HepG2 (cell line): ENCODE measurements around the gene RABEPK. TPM values are rescaled to one million over a fixed set of nuclear protein-coding genes. Genes with fewer than 3 reads are reported as not detected.
A peak's percentile ranks its signal among the peaks of the same experiment; 100 is the strongest.

ENCODE experiments used
- ARID2 ChIP-seq: sonication (generic); formaldehyde crosslinking; IDR thresholded peaks from 2 replicates; pipeline ENCODE4 v1.8.1; 2022; ENCODE audit warnings: mild to moderate bottlenecking, missing genetic modification reagents, borderline replicate concordance
- GZF1 ChIP-seq: sonication (generic); formaldehyde crosslinking; IDR thresholded peaks from 2 replicates; pipeline ENCODE4 v1.5.1; 2020; ENCODE audit warnings: mild to moderate bottlenecking, missing genetic modification reagents
- HHEX ChIP-seq: IDR thresholded peaks from 2 replicates; pipeline ENCODE4 v1.6.1; 2016; ENCODE audit warnings: control low read depth
- ISL2 ChIP-seq: sonication (generic); formaldehyde crosslinking; IDR thresholded peaks from 2 replicates; pipeline ENCODE4 v1.5.0; 2020; ENCODE audit warnings: missing genetic modification reagents
- KMT2B ChIP-seq: IDR thresholded peaks from 2 replicates; pipeline ENCODE4 v1.6.1; 2016; ENCODE audit warnings: missing genetic modification reagents, missing compliant biosample characterization
- MATR3 ChIP-seq: sonication (generic); formaldehyde crosslinking; IDR thresholded peaks from 2 replicates; pipeline ENCODE4 v1.4.0; 2020; ENCODE audit warnings: missing genetic modification reagents
- MED13 ChIP-seq: sonication (generic); formaldehyde crosslinking; IDR thresholded peaks from 2 replicates; pipeline ENCODE4 v1.5.0; 2020; ENCODE audit warnings: missing genetic modification reagents
- MTF2 ChIP-seq: sonication (generic); formaldehyde crosslinking; IDR thresholded peaks from 2 replicates; pipeline ENCODE4 v1.5.0; 2020; ENCODE audit warnings: missing genetic modification reagents, borderline replicate concordance
- PHF21A ChIP-seq: sonication (generic); formaldehyde crosslinking; IDR thresholded peaks from 2 replicates; pipeline ENCODE4 v1.5.0; 2020; ENCODE audit warnings: mild to moderate bottlenecking, missing genetic modification reagents
- RARA ChIP-seq: IDR thresholded peaks from 2 replicates; pipeline ENCODE4 v1.6.1; 2016; ENCODE audit warnings: missing genetic modification reagents, missing compliant biosample characterization
- SP4 ChIP-seq: sonication (generic); formaldehyde crosslinking; IDR thresholded peaks from 2 replicates; pipeline ENCODE4 v1.8.1; 2023; ENCODE audit warnings: mild to moderate bottlenecking, missing genetic modification reagents
- TAF1 ChIP-seq: sonication (generic); formaldehyde crosslinking; IDR thresholded peaks from 2 replicates; pipeline ENCODE4 v1.4.0; 2020; ENCODE audit warnings: missing genetic modification reagents
- ZNF225 ChIP-seq: sonication (generic); formaldehyde crosslinking; IDR thresholded peaks from 2 replicates; pipeline ENCODE4 v1.4.0; 2020; ENCODE audit warnings: mild to moderate bottlenecking, missing genetic modification reagents
- ZNF253 ChIP-seq: sonication (generic); formaldehyde crosslinking; IDR thresholded peaks from 2 replicates; pipeline ENCODE4 v1.8.0; 2022; ENCODE audit warnings: mild to moderate bottlenecking, missing genetic modification reagents, borderline replicate concordance
- ZNF746 ChIP-seq: sonication (generic); formaldehyde crosslinking; IDR thresholded peaks from 2 replicates; pipeline ENCODE4 v1.8.0; 2022; ENCODE audit warnings: mild to moderate bottlenecking, missing genetic modification reagents
- ZNF816 ChIP-seq: sonication (generic); formaldehyde crosslinking; IDR thresholded peaks from 2 replicates; pipeline ENCODE4 v1.8.0; 2022; ENCODE audit warnings: missing genetic modification reagents, mild to moderate bottlenecking, borderline replicate concordance
- ZSCAN25 ChIP-seq: sonication (generic); formaldehyde crosslinking; IDR thresholded peaks from 2 replicates; pipeline ENCODE4 v1.8.0; 2022; ENCODE audit warnings: mild to moderate bottlenecking, missing genetic modification reagents
- polyA plus RNA-seq, 8 experiments: library from polyadenylated mRNA; depleted of rRNA in 3 of 8; stranded (reverse) in 7 of 8; unstranded in 1 of 8; fragments of >200 nt; fragmentation: Illumina TruSeq in 4 of 8; extraction: Trizol in 4 of 8; gene quantifications; 2 replicates each; pipeline versions ENCODE4 v1.2.1 to v1.2.3, GENCODE V29; 2011 to 2016; ENCODE audit warnings: low read depth in 4 of 8, missing spikeins in 1 of 8, mixed read lengths in 1 of 8; ENCODE audit not compliant: insufficient read depth in 1 of 8
- total RNA-seq, 5 experiments: library from RNA; depleted of rRNA; stranded (reverse); fragments of >200 nt; fragmentation: Illumina TruSeq; extraction: Trizol; gene quantifications; 2 replicates each; pipeline ENCODE4 v1.2.3, GENCODE V29; 2016; ENCODE audit warnings: low read depth in 1 of 5
- TF ChIP-seq, protein P1 (sequence below): IDR thresholded peaks from 2 replicates; pipeline ENCODE4 v1.6.1; 2016; ENCODE audit warnings: mild to moderate bottlenecking
- TF ChIP-seq, protein P2 (sequence below): IDR thresholded peaks from 2 replicates; pipeline ENCODE4 v1.6.1; 2018; ENCODE audit warnings: missing genetic modification reagents
- TF ChIP-seq, protein P3 (sequence below): sonication (generic); formaldehyde crosslinking; IDR thresholded peaks from 2 replicates; pipeline ENCODE4 v1.8.1; 2022; ENCODE audit warnings: low read depth, mild to moderate bottlenecking, missing genetic modification reagents
- TF ChIP-seq, protein P4 (sequence below): sonication (generic); formaldehyde crosslinking; IDR thresholded peaks from 2 replicates; pipeline ENCODE4 v1.4.0; 2020; ENCODE audit warnings: mild to moderate bottlenecking, missing genetic modification reagents
- TF ChIP-seq, protein P5 (sequence below): sonication (generic); formaldehyde crosslinking; IDR thresholded peaks from 2 replicates; pipeline ENCODE4 v1.4.0; 2020; ENCODE audit warnings: mild to moderate bottlenecking, missing genetic modification reagents
- TF ChIP-seq, protein P6 (sequence below): IDR thresholded peaks from 2 replicates; pipeline ENCODE4 v1.6.1; 2016; ENCODE audit warnings: missing genetic modification reagents, missing compliant biosample characterization

Gene RABEPK
- total and polyA plus RNA-seq, 2 of the 13 experiments (the other 11 are each of a cell fraction or from before 2014, with no cell fraction given), result 75.5 to 90.0 TPM

DNA sequence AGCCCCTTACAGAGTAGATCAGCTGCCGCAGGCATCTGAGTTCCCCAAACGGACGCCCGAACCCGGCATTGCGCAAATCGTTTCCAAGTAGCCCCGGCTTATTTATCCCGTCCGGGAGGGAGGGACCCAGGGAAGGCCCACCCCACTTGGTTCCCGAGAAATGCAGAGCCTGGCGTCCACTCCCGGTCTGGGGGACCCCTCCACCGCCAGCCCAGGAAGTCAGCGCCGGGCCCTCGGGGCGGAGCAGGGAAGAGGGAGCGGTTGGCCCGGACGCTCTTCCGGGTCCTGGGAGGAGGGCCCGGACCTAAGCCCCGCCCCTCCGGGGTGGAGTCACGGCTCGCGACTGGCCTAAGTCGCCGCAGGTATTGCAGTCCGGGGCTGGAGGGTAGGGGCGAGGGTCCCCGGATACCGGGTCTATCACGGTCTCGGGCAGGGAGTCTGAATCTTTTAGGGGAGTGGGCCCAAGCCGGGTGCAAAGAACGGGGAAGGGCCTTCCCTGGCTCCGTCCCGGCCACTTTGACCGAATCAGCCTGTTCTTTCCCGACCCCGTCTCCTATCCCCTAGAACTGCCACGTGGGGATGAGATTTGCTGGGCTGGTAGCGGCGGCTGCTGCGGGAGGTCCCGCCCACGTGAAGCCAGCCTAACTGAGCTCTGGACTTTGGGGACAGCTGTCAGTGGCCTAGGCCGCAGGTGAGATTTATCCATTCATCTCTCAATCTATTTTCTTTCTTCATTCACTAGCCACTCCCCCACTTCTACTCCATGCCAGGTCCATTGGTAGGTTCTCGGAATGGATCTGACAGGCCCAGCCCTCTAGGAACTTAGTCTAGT lies at the start of gene RABEPK (continued):
- TF ChIP-seq, protein P1, sequence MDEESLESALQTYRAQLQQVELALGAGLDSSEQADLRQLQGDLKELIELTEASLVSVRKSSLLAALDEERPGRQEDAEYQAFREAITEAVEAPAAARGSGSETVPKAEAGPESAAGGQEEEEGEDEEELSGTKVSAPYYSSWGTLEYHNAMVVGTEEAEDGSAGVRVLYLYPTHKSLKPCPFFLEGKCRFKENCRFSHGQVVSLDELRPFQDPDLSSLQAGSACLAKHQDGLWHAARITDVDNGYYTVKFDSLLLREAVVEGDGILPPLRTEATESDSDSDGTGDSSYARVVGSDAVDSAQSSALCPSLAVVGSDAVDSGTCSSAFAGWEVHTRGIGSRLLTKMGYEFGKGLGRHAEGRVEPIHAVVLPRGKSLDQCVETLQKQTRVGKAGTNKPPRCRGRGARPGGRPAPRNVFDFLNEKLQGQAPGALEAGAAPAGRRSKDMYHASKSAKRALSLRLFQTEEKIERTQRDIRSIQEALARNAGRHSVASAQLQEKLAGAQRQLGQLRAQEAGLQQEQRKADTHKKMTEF, result peak; percentile 71
- TF ChIP-seq SP4, result peak; percentile 81
- TF ChIP-seq, protein P2, sequence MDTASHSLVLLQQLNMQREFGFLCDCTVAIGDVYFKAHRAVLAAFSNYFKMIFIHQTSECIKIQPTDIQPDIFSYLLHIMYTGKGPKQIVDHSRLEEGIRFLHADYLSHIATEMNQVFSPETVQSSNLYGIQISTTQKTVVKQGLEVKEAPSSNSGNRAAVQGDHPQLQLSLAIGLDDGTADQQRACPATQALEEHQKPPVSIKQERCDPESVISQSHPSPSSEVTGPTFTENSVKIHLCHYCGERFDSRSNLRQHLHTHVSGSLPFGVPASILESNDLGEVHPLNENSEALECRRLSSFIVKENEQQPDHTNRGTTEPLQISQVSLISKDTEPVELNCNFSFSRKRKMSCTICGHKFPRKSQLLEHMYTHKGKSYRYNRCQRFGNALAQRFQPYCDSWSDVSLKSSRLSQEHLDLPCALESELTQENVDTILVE (CRISPR knock-in tag), result peak; percentile 56; the same call in 1 of the 2 replicates
- TF ChIP-seq ZNF253 (CRISPR knock-in tag), result no peak
- TF ChIP-seq ZNF746 (CRISPR knock-in tag), result peak; percentile 72; the same call in 1 of the 2 replicates
- peak; percentile 62; the same call in 1 of the 2 replicates for TF ChIP-seq GZF1
- peak; percentile 16; the same call in 1 of the 2 replicates for TF ChIP-seq ISL2 (CRISPR knock-in tag)
- TF ChIP-seq ZNF225, result peak; percentile 79; the same call in 1 of the 2 replicates
- TF ChIP-seq PHF21A, result peak; percentile 79
- TF ChIP-seq MED13, result peak; percentile 30; the same call in 1 of the 2 replicates
- TF ChIP-seq MATR3 (CRISPR knock-in tag), result no peak
- TF ChIP-seq, protein P3, sequence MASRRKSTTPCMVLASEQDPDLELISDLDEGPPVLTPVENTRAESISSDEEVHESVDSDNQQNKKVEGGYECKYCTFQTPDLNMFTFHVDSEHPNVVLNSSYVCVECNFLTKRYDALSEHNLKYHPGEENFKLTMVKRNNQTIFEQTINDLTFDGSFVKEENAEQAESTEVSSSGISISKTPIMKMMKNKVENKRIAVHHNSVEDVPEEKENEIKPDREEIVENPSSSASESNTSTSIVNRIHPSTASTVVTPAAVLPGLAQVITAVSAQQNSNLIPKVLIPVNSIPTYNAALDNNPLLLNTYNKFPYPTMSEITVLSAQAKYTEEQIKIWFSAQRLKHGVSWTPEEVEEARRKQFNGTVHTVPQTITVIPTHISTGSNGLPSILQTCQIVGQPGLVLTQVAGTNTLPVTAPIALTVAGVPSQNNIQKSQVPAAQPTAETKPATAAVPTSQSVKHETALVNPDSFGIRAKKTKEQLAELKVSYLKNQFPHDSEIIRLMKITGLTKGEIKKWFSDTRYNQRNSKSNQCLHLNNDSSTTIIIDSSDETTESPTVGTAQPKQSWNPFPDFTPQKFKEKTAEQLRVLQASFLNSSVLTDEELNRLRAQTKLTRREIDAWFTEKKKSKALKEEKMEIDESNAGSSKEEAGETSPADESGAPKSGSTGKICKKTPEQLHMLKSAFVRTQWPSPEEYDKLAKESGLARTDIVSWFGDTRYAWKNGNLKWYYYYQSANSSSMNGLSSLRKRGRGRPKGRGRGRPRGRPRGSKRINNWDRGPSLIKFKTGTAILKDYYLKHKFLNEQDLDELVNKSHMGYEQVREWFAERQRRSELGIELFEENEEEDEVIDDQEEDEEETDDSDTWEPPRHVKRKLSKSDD (CRISPR knock-in tag), result peak; percentile 81; the same call in 1 of the 2 replicates
- TF ChIP-seq MTF2 (CRISPR knock-in tag), result no peak
- TF ChIP-seq, protein P4, sequence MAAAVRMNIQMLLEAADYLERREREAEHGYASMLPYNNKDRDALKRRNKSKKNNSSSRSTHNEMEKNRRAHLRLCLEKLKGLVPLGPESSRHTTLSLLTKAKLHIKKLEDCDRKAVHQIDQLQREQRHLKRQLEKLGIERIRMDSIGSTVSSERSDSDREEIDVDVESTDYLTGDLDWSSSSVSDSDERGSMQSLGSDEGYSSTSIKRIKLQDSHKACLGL (CRISPR knock-in tag), result peak; percentile 93; the same call in 1 of the 2 replicates
- no peak for TF ChIP-seq ARID2
- no peak for TF ChIP-seq RARA (CRISPR knock-in tag)
- peak; percentile 72 for TF ChIP-seq KMT2B
- TF ChIP-seq ZSCAN25, result peak; percentile 52
- TF ChIP-seq, protein P5, sequence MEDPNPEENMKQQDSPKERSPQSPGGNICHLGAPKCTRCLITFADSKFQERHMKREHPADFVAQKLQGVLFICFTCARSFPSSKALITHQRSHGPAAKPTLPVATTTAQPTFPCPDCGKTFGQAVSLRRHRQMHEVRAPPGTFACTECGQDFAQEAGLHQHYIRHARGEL (CRISPR knock-in tag), result no peak
- TF ChIP-seq ZNF816 (CRISPR knock-in tag), result peak; percentile 56
- TF ChIP-seq HHEX (CRISPR knock-in tag), result peak; percentile 7; the same call in 1 of the 2 replicates
- TF ChIP-seq TAF1 (CRISPR knock-in tag), result peak; percentile 73
- TF ChIP-seq, protein P6, sequence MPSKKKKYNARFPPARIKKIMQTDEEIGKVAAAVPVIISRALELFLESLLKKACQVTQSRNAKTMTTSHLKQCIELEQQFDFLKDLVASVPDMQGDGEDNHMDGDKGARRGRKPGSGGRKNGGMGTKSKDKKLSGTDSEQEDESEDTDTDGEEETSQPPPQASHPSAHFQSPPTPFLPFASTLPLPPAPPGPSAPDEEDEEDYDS (CRISPR knock-in tag), result peak; percentile 94
